A673 (cell line): Measurements from ENCODE around the gene GSTP1. TPM values are rescaled to one million over a fixed set of nuclear protein-coding genes. Genes with fewer than 3 reads are reported as not detected.
"Not testable (repeated sequence)": the region's sequence is repeated elsewhere in the genome, so short reads cannot be mapped to it uniquely, and the experiment has no call there.

Source experiments
- BruUV-seq: library from RNA; stranded (reverse); fragments of 400-500 nt; replicated peaks from 2 replicates; lab custom pipeline; 2021; lab: Mats Ljungman, UMichigan
- CTCF ChIA-PET: fragments of 300-600 bp; sonication (Branson Sonifier 250); formaldehyde crosslinking; loops from one replicate; lab custom pipeline; 2022; ENCODE audit warnings: antibody characterized with exemption; lab: Charles Lee
- POLR2A ChIA-PET: fragments of 300-600 bp; sonication (Branson Sonifier 250); formaldehyde crosslinking; loops from one replicate; lab custom pipeline; 2022; ENCODE audit warnings: antibody characterized with exemption; ENCODE audit not compliant: low non-redundant PET; lab: Charles Lee
- DNase-seq: peaks from one replicate; pipeline ENCODE4 v3.0.0-alpha.2; 2015; ENCODE audit warnings: low spot score
- H3K27ac ChIP-seq: fragments of 200-600 bp; sonication (generic); 2 replicates; pipeline ENCODE4 v1.5.1; 2016; ENCODE audit warnings: mixed run types, low read depth, mild to moderate bottlenecking, mixed read lengths, antibody characterized with exemption, low read length; ENCODE audit not compliant: poor library complexity, severe bottlenecking
- H3K27me3 ChIP-seq: fragments of 200-600 bp; sonication (generic); replicated peaks from 2 replicates; pipeline ENCODE4 v1.6.1; 2017; ENCODE audit warnings: mixed run types, low read depth, mild to moderate bottlenecking, mixed read lengths, antibody characterized with exemption, low read length; ENCODE audit not compliant: insufficient read depth, poor library complexity
- H3K36me3 ChIP-seq: fragments of 200-600 bp; sonication (generic); 2 replicates; pipeline ENCODE4 v1.6.1; 2016; ENCODE audit warnings: mixed run types, mild to moderate bottlenecking, mixed read lengths, antibody characterized with exemption, low read length; ENCODE audit not compliant: insufficient read depth, poor library complexity, severe bottlenecking
- H3K4me1 ChIP-seq: fragments of 200-600 bp; sonication (generic); 2 replicates; pipeline ENCODE4 v1.6.1; 2017; ENCODE audit warnings: mixed run types, mild to moderate bottlenecking, mixed read lengths, antibody characterized with exemption, low read length; ENCODE audit not compliant: insufficient read depth, poor library complexity, severe bottlenecking
- H3K4me3 ChIP-seq: fragments of 200-600 bp; sonication (generic); 2 replicates; pipeline ENCODE4 v1.5.1; 2016; ENCODE audit warnings: low read depth, mixed run types, mild to moderate bottlenecking, mixed read lengths, low read length; ENCODE audit not compliant: poor library complexity, severe bottlenecking
- H3K9me3 ChIP-seq: fragments of 200-600 bp; sonication (generic); 2 replicates; pipeline ENCODE4 v1.6.1; 2016; ENCODE audit warnings: mixed run types, low read depth, mild to moderate bottlenecking, mixed read lengths, antibody characterized with exemption, low read length; ENCODE audit not compliant: poor library complexity, severe bottlenecking
- CTCF ChIP-seq: fragments of 300-800, 200-600 bp; sonication (generic); conservative IDR thresholded peaks from 2 replicates; pipeline ENCODE4 v1.5.1; 2017; ENCODE audit warnings: low read depth, mild to moderate bottlenecking, antibody characterized with exemption, low read length, moderate library complexity, mixed read lengths
- EZH2 ChIP-seq: fragments of 200-600 bp; sonication (generic); IDR thresholded peaks from 2 replicates; pipeline ENCODE4 v1.6.1; 2017; ENCODE audit warnings: borderline replicate concordance, low read depth, mild to moderate bottlenecking, mixed read lengths, antibody characterized with exemption, low read length; ENCODE audit not compliant: poor library complexity, severe bottlenecking
- intact Hi-C: fragments of 100-400 bp; cut with micrococcal nuclease; formaldehyde crosslinking; loops from one replicate; pipeline ENCODE4 v1.10.0; 2022; ENCODE audit not compliant: unreplicated experiment
- total RNA-seq: library from RNA; stranded (reverse); gene quantifications from 2 replicates; pipeline ENCODE4 v1.2.3, GENCODE V29; 2021

GSTP1 gene
- total RNA-seq, 1 experiment from 2014 or later = 1,211 TPM

GRCh38 chr11:67558084-67558772 is 25.4 kb upstream of the GSTP1 start:
- intact Hi-C loops = no loop called here
- no TSS peak for BruUV-seq
- Histone ChIP-seq H3K4me3 (no peak overlapping the region), H3K4me1 (no peaks in the 10 kb centered on the region), H3K27ac (no peak overlapping the region), H3K36me3 (no peaks in the 10 kb centered on the region), H3K27me3 (no peaks in the 10 kb centered on the region), H3K9me3 (no peaks in the 10 kb centered on the region)
- POLR2A ChIA-PET = no interaction called here
- TF ChIP-seq CTCF = no peak
- TF ChIP-seq EZH2 = no peak
- no peak for DNase-seq
- CTCF ChIA-PET = no interaction called here

GRCh38 chr11:67561971-67562619 is 21.5 kb upstream of the GSTP1 start:
- ChIA-PET CTCF (no interaction called here), POLR2A (no interaction called here)
- intact Hi-C loops = no loop called here
- Histone ChIP-seq H3K4me1 (no peaks in the 10 kb centered on the region), H3K9me3 (no peaks in the 10 kb centered on the region), H3K27ac (no peak overlapping the region), H3K27me3 (no peaks in the 10 kb centered on the region), H3K4me3 (no peak overlapping the region), H3K36me3 (no peaks in the 10 kb centered on the region)
- TF ChIP-seq EZH2 (no peak), CTCF (no peak)
- no peak for DNase-seq
- BruUV-seq = no TSS peak

- no peaks in the 10 kb centered on the region for H3K4me1 ChIP-seq
- H3K27ac ChIP-seq = no peak overlapping the region
- no peak for DNase-seq
- POLR2A ChIA-PET = no interaction called here
- no peaks in the 10 kb centered on the region for H3K27me3 ChIP-seq
- intact Hi-C loops = no loop called here
- no peak for TF ChIP-seq EZH2
- no peak for TF ChIP-seq CTCF
- BruUV-seq = no TSS peak
- no peaks in the 10 kb centered on the region for H3K9me3 ChIP-seq
- no peaks in the 10 kb centered on the region for H3K36me3 ChIP-seq
- CTCF ChIA-PET = no interaction called here
- no peak overlapping the region for H3K4me3 ChIP-seq
Observed at GRCh38 chr11:67562963-67563704, 20.5 kb upstream of the GSTP1 start.

GRCh38 chr11:67563705-67564114 is 19.9 kb upstream of the GSTP1 start:
- DNase-seq, H3K36me3 ChIP-seq, POLR2A ChIA-PET, intact Hi-C loops, H3K27me3 ChIP-seq, H3K27ac ChIP-seq, BruUV-seq, H3K9me3 ChIP-seq, H3K4me1 ChIP-seq, H3K4me3 ChIP-seq, CTCF ChIA-PET: not testable (repeated sequence)
